ENCODE data around the gene MUC13. TPM values are rescaled to one million over a fixed set of nuclear protein-coding genes. Genes with fewer than 3 reads are reported as not detected.

MUC13 gene
- total RNA-seq, 1 donor from 2014 or later, result not detected

GRCh38 chr3:124919756-124920155 is 14.8 kb downstream of the MUC13 start:
- Mint-ChIP-seq H3K36me3 (ENCODE audit: low read depth) (no peaks in the 10 kb centered on the region), H3K4me1 (no peaks in the 10 kb centered on the region), H3K27ac (no peak overlapping the region), H3K27me3 (peaks cover 16% of the 10 kb centered on the region), H3K9me3 (no peaks in the 10 kb centered on the region), H3K4me3 (no peak overlapping the region)
- intact Hi-C loops (cut with micrococcal nuclease), result loop anchor here (10.0 kb wide), 1 partner anchor 225 kb away; no protein-coding TSS in a partner anchor
- ATAC-seq (ENCODE audit: low read depth), result no peak
- TF ChIP-seq CTCF (IDR thresholded peaks at IDR 0.05), result no peak
- POLR2A ChIA-PET, result no interaction called here
- no peak for DNase-seq
- CTCF ChIA-PET, result no interaction called here

DNA sequence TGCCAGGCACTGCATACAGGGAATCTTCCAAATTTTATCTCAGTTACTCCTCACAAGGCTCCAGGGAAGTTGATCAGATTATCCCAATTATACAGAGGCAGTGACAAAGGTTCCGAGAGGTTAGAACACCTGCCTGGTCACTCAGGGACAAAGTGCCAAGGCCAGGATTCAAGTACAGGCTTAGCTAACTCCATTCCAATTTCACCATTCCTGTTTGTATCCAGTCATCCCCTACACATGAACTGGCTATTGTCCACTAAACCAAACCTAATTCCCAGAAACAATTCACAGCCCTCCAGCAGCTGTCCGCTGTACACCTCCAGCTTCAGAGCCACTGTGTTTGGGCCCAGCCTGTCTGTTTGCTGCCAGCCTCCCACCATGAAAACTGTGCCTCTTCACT is 16.0 kb downstream of the MUC13 start:
- Mint-ChIP-seq H3K27me3 (peaks cover 7% of the 10 kb centered on the region), H3K4me3 (no peak overlapping the region), H3K4me1 (no peaks in the 10 kb centered on the region), H3K27ac (no peak overlapping the region), H3K36me3 (ENCODE audit: low read depth) (no peaks in the 10 kb centered on the region), H3K9me3 (no peaks in the 10 kb centered on the region)
- no peak for TF ChIP-seq CTCF (IDR thresholded peaks at IDR 0.05)
- ATAC-seq (ENCODE audit: low read depth), result no peak
- CTCF ChIA-PET, result no interaction called here
- POLR2A ChIA-PET, result no interaction called here
- no peak for DNase-seq
- intact Hi-C loops (cut with micrococcal nuclease), result no loop called here

GRCh38 chr3:124916837-124917409 is 17.6 kb downstream of the MUC13 start:
- ChIA-PET POLR2A (no interaction called here), CTCF (no interaction called here)
- Mint-ChIP-seq H3K9me3 (no peaks in the 10 kb centered on the region), H3K36me3 (ENCODE audit: low read depth) (no peaks in the 10 kb centered on the region), H3K27ac (no peak overlapping the region), H3K4me1 (no peaks in the 10 kb centered on the region), H3K27me3 (peaks cover 6% of the 10 kb centered on the region), H3K4me3 (no peak overlapping the region)
- no peak for TF ChIP-seq CTCF (IDR thresholded peaks at IDR 0.05)
- no peak for DNase-seq
- intact Hi-C loops (cut with micrococcal nuclease), result no loop called here
- ATAC-seq (ENCODE audit: low read depth), result no peak

GRCh38 chr3:124915254-124915653 is 19.3 kb downstream of the MUC13 start:
- Mint-ChIP-seq H3K27ac (no peak overlapping the region), H3K4me1 (no peaks in the 10 kb centered on the region), H3K4me3 (no peak overlapping the region), H3K9me3 (no peaks in the 10 kb centered on the region), H3K27me3 (peaks cover 9% of the 10 kb centered on the region), H3K36me3 (ENCODE audit: low read depth) (no peaks in the 10 kb centered on the region)
- DNase-seq, result no peak
- intact Hi-C loops (cut with micrococcal nuclease), result no loop called here
- no peak for ATAC-seq (ENCODE audit: low read depth)
- ChIA-PET CTCF (no interaction called here), POLR2A (no interaction called here)
- TF ChIP-seq CTCF (IDR thresholded peaks at IDR 0.05), result no peak

- H3K4me3 Mint-ChIP-seq, result no peak overlapping the region
- no peaks in the 10 kb centered on the region for H3K36me3 Mint-ChIP-seq (ENCODE audit: low read depth)
- no peak for DNase-seq
- TF ChIP-seq CTCF (IDR thresholded peaks at IDR 0.05), result no peak
- ChIA-PET POLR2A (no interaction called here), CTCF (interaction anchor here (1.4 kb wide), 1 partner anchor 20 kb away, joined by 3 read pairs; no protein-coding TSS in a partner anchor)
- H3K27me3 Mint-ChIP-seq, result peaks cover 14% of the 10 kb centered on the region
- intact Hi-C loops (cut with micrococcal nuclease), result no loop called here
- no peak overlapping the region for H3K27ac Mint-ChIP-seq
- H3K9me3 Mint-ChIP-seq, result no peaks in the 10 kb centered on the region
- no peaks in the 10 kb centered on the region for H3K4me1 Mint-ChIP-seq
- ATAC-seq (ENCODE audit: low read depth), result no peak
These were observed 26.6 kb downstream of the MUC13 start for GRCh38 chr3:124907957-124908356.

All from activated B cell treated with CpG ODN at 0.5 μM for 24 hours (primary cell).